SKM-1 treated with dmso at 0.1 percent for 144 hours (cell line): ENCODE measurements around the gene MYO1D.
"Not testable (repeated sequence)": the region's sequence is repeated elsewhere in the genome, so short reads cannot be mapped to it uniquely, and the experiment has no call there.

Experiments
- DNase-seq: peaks from one replicate; lab custom pipeline; 2025; ENCODE audit not compliant: unreplicated experiment; lab: John Stamatoyannopoulos, UW

The MYO1D gene

GRCh38 chr17:32693194-32693897 lies 183.6 kb downstream of the MYO1D start:
- no peak for DNase-seq

DNA sequence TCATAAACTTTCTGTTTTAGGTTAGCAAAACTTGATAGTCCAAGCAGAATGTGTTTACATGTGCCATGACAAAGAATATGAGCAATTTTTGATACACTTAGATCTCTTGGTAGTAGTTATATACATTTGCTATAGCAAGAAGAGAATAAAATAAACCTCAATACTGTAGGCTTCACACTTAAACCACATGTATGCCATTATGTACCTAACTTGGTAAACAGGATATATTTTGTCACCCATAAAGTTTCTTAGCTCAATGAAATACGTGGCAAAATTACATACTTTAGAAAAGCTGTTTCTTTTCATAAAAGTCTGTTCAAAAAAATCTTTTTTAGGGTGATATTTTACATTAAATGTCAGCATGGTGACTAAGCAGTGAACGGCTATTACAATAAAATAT lies 184.7 kb downstream of the MYO1D start:
- DNase-seq, result no peak

DNA sequence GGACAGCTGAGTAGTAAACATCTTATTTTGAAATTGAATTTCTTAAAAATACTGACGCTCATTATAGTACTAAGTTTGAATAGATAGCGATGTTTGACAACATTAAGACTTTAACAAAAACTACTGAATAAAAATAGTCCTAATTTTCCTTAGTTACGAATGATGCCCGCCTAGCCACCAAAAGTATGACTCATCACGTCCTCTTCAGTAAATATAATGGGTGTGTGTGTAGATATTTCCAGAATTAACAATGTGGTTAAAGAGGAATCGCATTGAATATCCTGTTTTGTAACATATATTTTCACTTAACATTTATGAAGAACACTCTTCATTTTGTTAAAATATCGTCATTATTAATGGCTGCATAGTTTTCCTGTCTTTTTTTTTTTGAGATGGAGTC lies 187.6 kb downstream of the MYO1D start:
- DNase-seq, result no peak

DNA sequence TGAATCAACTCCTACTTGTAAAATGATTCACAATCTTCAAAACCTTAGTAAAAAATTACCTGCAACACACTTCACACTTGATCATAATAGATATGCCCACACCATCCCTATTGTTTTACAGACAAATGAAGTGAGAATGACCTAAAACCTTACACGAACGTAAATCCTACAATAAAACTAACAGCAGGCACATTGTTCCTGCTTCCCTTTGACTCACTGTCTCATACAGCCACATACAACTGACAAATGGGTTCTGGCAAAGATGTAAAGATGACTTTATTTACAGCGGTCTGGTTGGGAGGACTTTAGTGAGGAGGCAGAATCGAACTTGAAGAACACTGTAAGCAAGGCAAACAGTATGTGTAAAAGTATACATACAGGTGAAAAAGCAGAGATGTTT lies 188.7 kb downstream of the MYO1D start:
- DNase-seq, result no peak

DNA sequence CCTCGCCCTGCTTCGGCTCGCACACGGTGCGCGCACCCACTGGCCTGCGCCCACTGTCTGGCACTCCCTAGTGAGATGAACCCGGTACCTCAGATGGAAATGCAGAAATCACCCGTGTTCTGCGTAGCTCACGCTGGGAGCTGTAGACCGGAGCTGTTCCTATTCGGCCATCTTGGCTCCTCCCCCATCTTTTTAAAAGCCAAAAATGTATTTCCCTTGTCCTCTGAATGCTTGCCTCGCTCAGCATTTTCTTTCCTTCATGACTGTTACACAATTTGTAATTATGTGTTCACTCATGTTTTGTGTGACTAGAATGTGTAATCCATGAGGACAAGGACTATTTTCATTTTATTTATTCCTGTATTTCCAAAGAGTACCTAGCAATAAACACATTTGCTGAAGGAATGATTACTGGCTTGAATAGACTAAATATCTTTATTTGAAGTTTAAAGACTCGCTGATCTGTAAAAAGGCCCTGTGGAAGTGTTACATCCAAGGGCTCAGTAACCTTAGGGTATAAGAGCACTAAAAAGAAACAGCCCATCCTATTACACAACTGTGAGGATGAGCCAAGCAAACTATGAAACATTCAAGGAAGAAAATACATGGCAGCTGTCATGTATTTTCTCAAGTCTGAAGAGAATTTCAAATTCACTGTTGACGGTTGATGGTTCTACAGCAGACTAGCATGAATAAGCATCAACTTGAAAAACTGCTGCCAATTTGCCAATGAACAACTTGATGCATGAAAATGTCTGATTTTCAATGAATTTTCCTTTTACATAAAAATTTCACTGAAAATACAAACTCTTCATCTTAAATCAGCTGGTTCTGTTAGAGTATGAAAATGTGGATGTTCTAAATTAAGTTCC lies 192.6 kb downstream of the MYO1D start:
- no peak for DNase-seq

GRCh38 chr17:32673964-32674363 lies 203.0 kb downstream of the MYO1D start:
- no peak for DNase-seq

GRCh38 chr17:32672711-32673110 lies 204.2 kb downstream of the MYO1D start:
- no peak for DNase-seq

- no peak for DNase-seq
Measured at GRCh38 chr17:32671896-32672295, 205.0 kb downstream of the MYO1D start.

DNA sequence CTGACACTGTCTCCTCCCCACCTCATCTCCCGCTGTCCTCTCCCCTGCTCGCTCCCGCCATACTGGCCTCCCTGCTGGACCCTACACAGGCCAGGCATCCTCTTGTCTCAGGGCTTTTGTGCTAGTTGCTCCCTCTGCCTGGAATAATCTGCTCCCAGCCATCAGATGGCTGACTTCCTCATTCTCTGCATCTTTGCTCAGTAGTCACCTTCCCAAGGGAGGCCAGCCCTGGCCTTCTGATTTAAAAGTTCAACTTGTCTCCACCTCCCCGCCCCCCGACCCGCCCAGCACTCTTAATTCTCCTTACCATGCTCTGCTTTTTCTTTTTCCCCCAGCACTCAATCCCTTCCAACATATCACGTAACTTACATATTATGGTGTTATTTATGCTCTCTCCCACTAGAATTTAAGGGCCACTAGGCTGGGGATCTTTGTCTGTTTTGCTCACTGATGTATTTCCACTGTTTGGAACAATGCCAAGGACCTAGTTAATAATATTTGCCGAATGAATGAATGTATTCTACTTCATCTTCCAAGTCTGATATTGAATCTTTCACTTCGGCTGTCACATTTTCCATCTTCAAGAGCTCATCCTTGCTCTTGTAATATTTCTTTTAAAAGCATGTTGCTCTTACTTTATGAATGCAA lies 211.9 kb downstream of the MYO1D start:
- DNase-seq, result no peak

- no peak for DNase-seq
Measured at GRCh38 chr17:32660496-32660985, 216.4 kb downstream of the MYO1D start.

GRCh38 chr17:32659419-32659842 lies 217.5 kb downstream of the MYO1D start:
- peak; percentile 15 for DNase-seq

- no peak for DNase-seq
Measured at GRCh38 chr17:32658470-32659418, 218.2 kb downstream of the MYO1D start.

DNA sequence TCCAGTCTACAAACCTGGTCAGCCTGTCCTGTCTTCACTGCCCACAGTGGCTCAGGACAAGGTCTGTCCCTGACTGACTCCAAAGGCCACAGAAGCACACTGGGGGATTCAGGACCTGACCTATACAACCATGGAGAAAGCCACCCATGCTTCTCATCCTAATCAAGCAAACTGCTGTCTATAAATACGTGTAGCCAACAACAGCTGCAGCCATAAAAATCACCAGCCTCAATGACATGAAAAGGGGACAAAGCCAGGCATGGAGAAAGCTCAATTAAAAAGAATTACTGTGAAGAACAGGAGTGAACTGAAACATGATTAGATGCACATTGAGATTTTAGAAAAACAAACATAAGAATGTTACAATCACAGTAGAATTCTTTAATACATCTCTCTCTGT lies 220.0 kb downstream of the MYO1D start:
- DNase-seq, result no peak

GRCh38 chr17:32654324-32654723 lies 222.6 kb downstream of the MYO1D start:
- DNase-seq, result peak; percentile 13

- no peak for DNase-seq
Measured at GRCh38 chr17:32651084-32651483, 225.8 kb downstream of the MYO1D start.

- no peak for DNase-seq
Measured at GRCh38 chr17:32648450-32648849, 228.5 kb downstream of the MYO1D start.

- no peak for DNase-seq
Measured at GRCh38 chr17:32646941-32647340, 230.0 kb downstream of the MYO1D start.

DNA sequence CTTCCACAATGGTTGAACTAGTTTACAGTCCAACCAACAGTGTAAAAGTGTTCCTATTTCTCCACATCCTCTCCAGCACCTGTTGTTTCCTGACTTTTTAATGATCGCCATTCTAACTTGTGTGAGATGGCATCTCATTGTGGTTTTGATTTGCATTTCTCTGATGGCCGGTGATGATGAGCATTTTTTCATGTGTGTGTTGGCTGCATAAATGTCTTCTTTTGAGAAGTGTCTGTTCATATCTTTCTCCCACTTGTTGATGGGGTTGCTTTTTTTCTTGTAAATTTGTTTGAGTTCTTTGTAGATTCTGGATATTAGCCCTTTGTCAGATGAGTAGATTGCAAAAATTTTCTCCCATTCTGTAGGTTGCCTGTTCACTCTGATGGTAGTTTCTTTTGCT lies 235.4 kb downstream of the MYO1D start:
- not testable (repeated sequence) for DNase-seq

DNA sequence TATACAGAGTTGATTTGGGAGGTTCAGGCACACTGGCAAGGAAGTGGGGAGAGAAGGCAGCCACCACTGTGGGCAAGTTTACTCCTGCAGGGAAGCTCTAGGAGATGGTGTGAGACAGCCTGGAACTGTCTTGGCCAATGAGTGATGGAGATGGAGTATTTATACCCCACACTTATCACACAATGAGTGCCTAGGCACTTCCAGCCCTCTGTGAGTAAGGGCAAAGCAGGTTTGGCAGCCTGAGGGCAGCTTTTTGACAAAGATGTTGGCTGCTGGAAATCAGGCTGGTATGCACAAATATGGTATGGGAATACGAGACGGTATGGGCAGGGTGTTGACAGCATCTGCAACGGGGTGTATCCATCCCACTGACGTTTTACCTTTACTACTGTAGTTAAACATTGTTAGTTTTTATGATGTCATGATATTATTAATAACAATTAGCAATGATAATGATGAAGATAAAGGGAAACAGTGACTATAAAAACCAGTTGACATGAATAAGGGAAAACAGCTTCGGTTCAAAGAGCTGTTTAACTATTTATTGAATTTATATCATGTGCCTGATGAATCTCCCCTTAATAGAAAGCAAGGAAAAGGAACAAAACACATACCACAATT lies 240.2 kb downstream of the MYO1D start:
- DNase-seq, result no peak

- no peak for DNase-seq
Measured at GRCh38 chr17:32634167-32634566, 242.8 kb downstream of the MYO1D start.
